HG03066 (cell line): ENCODE results near the gene FGF5.

ENCODE experiments used
- ATAC-seq: cut with Tn5 transposase; IDR thresholded peaks from one replicate; pipeline ENCODE4 v1.9.1; 2021; ENCODE audit warnings: low read depth; ENCODE audit not compliant: unreplicated experiment

FGF5 gene

GRCh38 chr4:80333121-80333520, 66.7 kb downstream of the FGF5 start:
- ATAC-seq, result no peak

- ATAC-seq, result no peak
Observed at GRCh38 chr4:80334568-80334967, 68.1 kb downstream of the FGF5 start.

- ATAC-seq, result no peak
Observed at GRCh38 chr4:80335226-80335553, 68.7 kb downstream of the FGF5 start.

- ATAC-seq, result peak; percentile 98
Observed at GRCh38 chr4:80335554-80336358, 69.3 kb downstream of the FGF5 start, which contains the start of gene CFAP299. Gene CFAP299, plus strand, starts transcription at chr4:80335730.

GRCh38 chr4:80336582-80336981, 70.1 kb downstream of the FGF5 start:
- ATAC-seq, result no peak

GRCh38 chr4:80340036-80340435, 73.6 kb downstream of the FGF5 start:
- ATAC-seq, result no peak
